CD8-positive, alpha-beta memory T cell (primary cell): Measurements from ENCODE around the gene ASTL. TPM values are rescaled to one million over a fixed set of nuclear protein-coding genes. Genes with fewer than 3 reads are reported as not detected.

Experiments used
- CTCF ChIA-PET: fragments of 350-600 bp; sonication (Branson Sonifier 250); formaldehyde crosslinking; loops from one replicate; lab custom pipeline; 2021; ENCODE audit warnings: antibody characterized with exemption; lab: Charles Lee
- POLR2A ChIA-PET: fragments of 350-600 bp; sonication (Branson Sonifier 250); formaldehyde crosslinking; loops from one replicate; lab custom pipeline; 2021; ENCODE audit warnings: antibody characterized with exemption; lab: Charles Lee
- DNase-seq, 5 donors: peaks; one replicate each; pipeline versions ENCODE4 v3.0.0 to v3.0.0-alpha.2; 2020 to 2022; ENCODE audit warnings: mixed read lengths in 1 of 5
- H3K27ac ChIP-seq: one replicate; pipeline ENCODE4 v1.7.0; 2013; ENCODE audit warnings: low read depth, mild to moderate bottlenecking, low read length, moderate library complexity
- H3K27me3 ChIP-seq: 2 replicates; pipeline ENCODE4 v1.7.0; 2013; ENCODE audit warnings: low read length, mild to moderate bottlenecking; ENCODE audit not compliant: insufficient read depth, poor library complexity, severe bottlenecking
- H3K36me3 ChIP-seq: 2 replicates; pipeline ENCODE4 v1.7.0; 2013; ENCODE audit warnings: mild to moderate bottlenecking, low read length, moderate library complexity; ENCODE audit not compliant: insufficient read depth
- H3K4me1 ChIP-seq: 2 replicates; pipeline ENCODE4 v1.7.0; 2013; ENCODE audit warnings: mild to moderate bottlenecking, low read length, moderate library complexity; ENCODE audit not compliant: insufficient read depth
- H3K4me3 ChIP-seq: 2 replicates; pipeline ENCODE4 v1.7.0; 2013; ENCODE audit warnings: mild to moderate bottlenecking, low read length
- H3K9me3 ChIP-seq: 2 replicates; pipeline ENCODE4 v1.7.0; 2013; ENCODE audit warnings: mild to moderate bottlenecking, low read length
- H3K27ac Mint-ChIP-seq, 8 donors: one replicate each; pipeline ENCODE4 v1.8.0; 2020 to 2021; ENCODE audit warnings: mixed read lengths in 8 of 8, mild to moderate bottlenecking in 6 of 8, inconsistent platforms in 3 of 8, moderate library complexity in 3 of 8
- H3K27me3 Mint-ChIP-seq, 2 donors: one replicate each; pipeline ENCODE4 v1.8.0; 2020 to 2021; ENCODE audit warnings: mixed read lengths in 2 of 2, mild to moderate bottlenecking in 1 of 2, moderate library complexity in 1 of 2
- H3K36me3 Mint-ChIP-seq, 3 donors: one replicate each; pipeline ENCODE4 v1.8.0; 2020 to 2021; ENCODE audit warnings: mixed read lengths in 3 of 3, inconsistent platforms in 1 of 3, mild to moderate bottlenecking in 1 of 3
- H3K4me1 Mint-ChIP-seq, 3 donors: one replicate each; pipeline ENCODE4 v1.8.0; 2020 to 2021; ENCODE audit warnings: mixed read lengths in 3 of 3, inconsistent platforms in 1 of 3, mild to moderate bottlenecking in 1 of 3
- H3K4me3 Mint-ChIP-seq, 7 donors: one replicate each; pipeline ENCODE4 v1.8.0; 2020 to 2021; ENCODE audit warnings: mixed read lengths in 7 of 7, mild to moderate bottlenecking in 6 of 7, moderate library complexity in 4 of 7, inconsistent platforms in 2 of 7
- H3K9me3 Mint-ChIP-seq, 5 donors: one replicate each; pipeline ENCODE4 v1.8.0; 2020 to 2022; ENCODE audit warnings: mixed read lengths in 5 of 5, mild to moderate bottlenecking in 3 of 5, moderate library complexity in 2 of 5, inconsistent platforms in 1 of 5
- polyA plus RNA-seq: library from polyadenylated mRNA; unstranded; fragments of 300-500 nt; fragmentation: Illumina TruSeq; gene quantifications from one replicate; pipeline ENCODE4 v1.2.3, GENCODE V29; 2021
- total RNA-seq, 2 experiments: library from RNA; stranded (reverse); gene quantifications; one replicate each; pipeline ENCODE4 v1.2.3, GENCODE V29; 2021

Gene ASTL
- total and polyA plus RNA-seq, 3 experiments from 2014 or later = 0.49 to 18.0 (median 16.2) TPM

DNA sequence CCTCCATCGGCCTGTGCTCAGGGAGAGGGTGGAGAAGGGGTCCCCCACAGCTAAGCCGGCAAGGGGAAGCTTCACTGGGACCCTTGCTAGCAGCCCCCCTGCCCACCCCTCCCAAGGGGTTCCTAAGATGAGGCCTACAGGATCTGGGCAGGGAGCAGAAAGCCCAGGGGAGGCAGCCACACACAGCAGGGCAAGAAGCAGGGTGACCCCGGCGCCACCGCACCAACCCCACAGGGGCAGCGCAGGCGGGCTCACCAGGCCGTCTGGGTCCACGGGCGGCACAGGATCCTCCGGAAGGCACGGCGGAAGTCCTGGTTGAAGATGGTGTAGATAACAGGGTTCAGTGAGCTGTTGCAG lies 23.8 kb downstream of the ASTL start:
- CTCF ChIA-PET = interaction anchor here (2.2 kb wide), 1 partner anchor 60 kb away, joined by 7 read pairs; no protein-coding TSS in a partner anchor
- H3K4me3 ChIP-seq = no peak overlapping the region
- H3K27me3 ChIP-seq = no peaks in the 10 kb centered on the region
- POLR2A ChIA-PET = no interaction called here
- no peaks in the 10 kb centered on the region for H3K9me3 ChIP-seq
- H3K4me1 ChIP-seq = peaks cover 7% of the 10 kb centered on the region
- H3K9me3 Mint-ChIP-seq = peaks cover 0 to 2% (median 0%) of the 10 kb centered on the region in 5 donors
- no peak overlapping the region for H3K27ac ChIP-seq
- no peaks in the 10 kb centered on the region for H3K36me3 ChIP-seq
- no peak overlapping the region for H3K27ac Mint-ChIP-seq
- peak overlapping the region in 4 of 7 donors; percentile 37 to 56 (median 49) for H3K4me3 Mint-ChIP-seq
- peaks cover 4 to 6% of the 10 kb centered on the region in 2 donors for H3K27me3 Mint-ChIP-seq
- no peak for DNase-seq
- no peaks in the 10 kb centered on the region for H3K36me3 Mint-ChIP-seq
- H3K4me1 Mint-ChIP-seq = peaks cover 9 to 16% (median 11%) of the 10 kb centered on the region in 3 donors

- Mint-ChIP-seq H3K4me1 (peaks cover 9 to 16% (median 11%) of the 10 kb centered on the region in 3 donors), H3K4me3 (peak overlapping the region in 1 of 7 donors; percentile 52), H3K27ac (no peak overlapping the region), H3K36me3 (no peaks in the 10 kb centered on the region), H3K9me3 (peaks cover 0 to 2% (median 0%) of the 10 kb centered on the region in 5 donors), H3K27me3 (peaks cover 2 to 4% of the 10 kb centered on the region in 2 donors)
- Histone ChIP-seq H3K4me3 (no peak overlapping the region), H3K4me1 (peaks cover 7% of the 10 kb centered on the region), H3K9me3 (no peaks in the 10 kb centered on the region), H3K27ac (no peak overlapping the region), H3K36me3 (no peaks in the 10 kb centered on the region), H3K27me3 (no peaks in the 10 kb centered on the region)
- DNase-seq = no peak
- ChIA-PET POLR2A (no interaction called here), CTCF (interaction anchor here (0.6 to 2.2 kb wide), 2 partner anchors 59 to 60 kb away, joined by 3 to 7 read pairs; no protein-coding TSS in a partner anchor)
Measured at GRCh38 chr2:96113951-96114350, 24.4 kb downstream of the ASTL start.

DNA sequence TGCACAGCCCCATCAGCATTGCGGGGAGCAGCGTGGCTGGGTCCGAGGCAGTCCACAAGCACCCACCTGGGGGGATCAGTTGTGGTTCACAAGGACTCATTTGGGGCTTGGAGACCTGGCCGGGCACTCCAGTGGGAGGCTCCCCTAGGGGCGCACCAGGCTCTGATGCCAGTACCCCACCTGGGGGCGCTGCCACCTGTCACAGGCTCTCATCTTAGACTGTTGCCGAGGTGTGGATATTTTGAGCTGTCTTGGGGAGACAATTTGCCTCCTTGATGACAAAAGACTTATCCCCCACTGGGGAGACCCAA lies 25.0 kb downstream of the ASTL start:
- H3K4me3 Mint-ChIP-seq = no peak overlapping the region
- DNase-seq = no peak
- peaks cover 9 to 16% (median 11%) of the 10 kb centered on the region in 3 donors for H3K4me1 Mint-ChIP-seq
- no peak overlapping the region for H3K27ac ChIP-seq
- no peaks in the 10 kb centered on the region for H3K36me3 ChIP-seq
- H3K27me3 ChIP-seq = no peaks in the 10 kb centered on the region
- H3K9me3 ChIP-seq = no peaks in the 10 kb centered on the region
- H3K27me3 Mint-ChIP-seq = peaks cover 0 to 2% of the 10 kb centered on the region in 2 donors
- CTCF ChIA-PET = interaction anchor here (0.6 to 2.2 kb wide), 5 partner anchors 10 to 121 kb away, joined by 3 to 8 read pairs (median 3); no protein-coding TSS in a partner anchor
- POLR2A ChIA-PET = no interaction called here
- no peak overlapping the region for H3K4me3 ChIP-seq
- H3K36me3 Mint-ChIP-seq = no peaks in the 10 kb centered on the region
- peaks cover 0 to 2% (median 0%) of the 10 kb centered on the region in 5 donors for H3K9me3 Mint-ChIP-seq
- peaks cover 7% of the 10 kb centered on the region for H3K4me1 ChIP-seq
- peak overlapping the region in 2 of 8 donors; percentile 36 to 61 for H3K27ac Mint-ChIP-seq

DNA sequence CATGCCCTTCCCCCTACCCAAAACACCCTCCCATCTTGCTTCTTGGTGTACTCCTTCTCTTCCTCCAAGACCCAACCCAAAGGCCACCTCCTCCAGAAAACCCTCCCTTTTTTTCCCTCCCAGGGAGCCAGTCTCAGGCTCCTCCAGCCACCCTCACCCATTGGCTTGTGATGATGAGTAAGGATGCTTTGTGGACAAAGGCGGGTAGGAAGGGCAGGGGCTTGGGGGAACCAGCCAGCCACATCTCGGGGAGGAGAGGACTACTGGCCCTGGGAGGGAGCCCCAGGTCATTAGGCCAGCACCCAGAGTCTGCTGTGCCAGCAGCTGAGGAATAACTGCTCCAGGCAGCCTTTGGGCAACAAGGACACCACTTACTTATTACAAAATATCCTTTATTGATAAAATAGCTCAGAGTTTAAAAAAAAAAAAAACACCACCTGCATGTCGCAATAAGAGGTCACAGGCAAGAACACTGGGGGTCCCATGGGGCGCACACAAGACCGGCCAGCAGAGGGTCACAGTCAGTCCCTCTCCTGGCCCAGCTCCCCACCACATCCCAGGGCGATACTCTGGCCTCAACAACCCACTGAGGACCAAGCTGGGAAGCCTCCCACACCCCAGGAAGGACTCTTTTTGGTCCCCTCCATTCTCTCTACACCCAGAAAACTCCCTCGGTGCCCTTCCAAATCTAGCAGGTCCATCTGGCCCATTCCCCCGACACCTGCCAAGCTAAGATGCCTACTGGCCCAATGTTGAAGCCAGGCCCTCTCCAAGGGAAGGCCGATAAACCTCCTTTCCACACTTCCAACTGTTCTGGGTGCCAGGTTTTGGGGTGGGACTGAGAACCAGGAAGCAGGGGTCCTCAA lies 25.6 kb downstream of the ASTL start:
- no peak for DNase-seq
- Histone ChIP-seq H3K4me3 (no peak overlapping the region), H3K27me3 (no peaks in the 10 kb centered on the region), H3K9me3 (no peaks in the 10 kb centered on the region), H3K36me3 (no peaks in the 10 kb centered on the region), H3K27ac (no peak overlapping the region), H3K4me1 (peaks cover 7% of the 10 kb centered on the region)
- Mint-ChIP-seq H3K27ac (no peak overlapping the region), H3K4me3 (no peak overlapping the region), H3K27me3 (peaks cover 0 to 2% of the 10 kb centered on the region in 2 donors), H3K4me1 (peaks cover 9 to 14% (median 10%) of the 10 kb centered on the region in 3 donors), H3K36me3 (no peaks in the 10 kb centered on the region), H3K9me3 (peaks cover 0 to 2% (median 0%) of the 10 kb centered on the region in 5 donors)
- CTCF ChIA-PET = interaction anchor here (1.0 to 1.9 kb wide), 3 partner anchors 10 to 120 kb away, joined by 3 to 8 read pairs (median 3); no protein-coding TSS in a partner anchor
- POLR2A ChIA-PET = no interaction called here

- Mint-ChIP-seq H3K27ac (peak overlapping the region in 2 of 8 donors; percentile 17 to 41), H3K27me3 (peaks cover 0 to 2% of the 10 kb centered on the region in 2 donors), H3K9me3 (peaks cover 0 to 2% (median 0%) of the 10 kb centered on the region in 5 donors), H3K36me3 (no peaks in the 10 kb centered on the region), H3K4me1 (peaks cover 5 to 8% (median 5%) of the 10 kb centered on the region in 3 donors), H3K4me3 (no peak overlapping the region)
- Histone ChIP-seq H3K4me3 (no peak overlapping the region), H3K9me3 (no peaks in the 10 kb centered on the region), H3K4me1 (no peaks in the 10 kb centered on the region), H3K27me3 (no peaks in the 10 kb centered on the region), H3K27ac (no peak overlapping the region), H3K36me3 (no peaks in the 10 kb centered on the region)
- DNase-seq = no peak
- ChIA-PET POLR2A (no interaction called here), CTCF (interaction anchor here (1.9 kb wide), 1 partner anchor 63 kb away, joined by 8 read pairs; no protein-coding TSS in a partner anchor)
Measured at GRCh38 chr2:96111823-96112500, 26.3 kb downstream of the ASTL start.

DNA sequence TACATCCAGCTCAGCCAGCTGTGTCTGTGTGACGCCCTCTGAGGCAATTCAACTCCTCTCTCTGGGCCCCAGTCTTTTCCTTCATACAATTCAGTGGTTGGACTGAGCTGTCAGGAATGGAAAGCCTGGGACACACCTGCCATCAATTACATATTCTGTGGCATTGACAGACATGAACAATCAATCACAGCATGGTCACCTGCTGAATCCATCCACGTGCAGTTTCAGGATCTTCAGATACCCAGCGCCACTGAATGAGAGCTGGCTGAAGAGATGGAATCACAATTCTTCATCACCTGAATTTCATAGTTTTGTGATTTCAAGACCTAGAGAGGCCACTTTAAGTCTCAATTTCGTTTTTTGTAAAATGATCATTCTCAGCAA lies 27.1 kb downstream of the ASTL start:
- H3K9me3 ChIP-seq = no peaks in the 10 kb centered on the region
- Mint-ChIP-seq H3K27ac (no peak overlapping the region), H3K4me3 (no peak overlapping the region), H3K36me3 (no peaks in the 10 kb centered on the region), H3K27me3 (peaks cover 0 to 2% of the 10 kb centered on the region in 2 donors), H3K9me3 (peaks cover 0 to 2% (median 2%) of the 10 kb centered on the region in 5 donors), H3K4me1 (peaks cover 5 to 8% (median 5%) of the 10 kb centered on the region in 3 donors)
- no peaks in the 10 kb centered on the region for H3K36me3 ChIP-seq
- CTCF ChIA-PET = interaction anchor here (1.9 kb wide), 1 partner anchor 64 kb away, joined by 8 read pairs; no protein-coding TSS in a partner anchor
- H3K4me3 ChIP-seq = no peak overlapping the region
- POLR2A ChIA-PET = no interaction called here
- no peaks in the 10 kb centered on the region for H3K4me1 ChIP-seq
- no peak for DNase-seq
- H3K27me3 ChIP-seq = no peaks in the 10 kb centered on the region
- no peak overlapping the region for H3K27ac ChIP-seq

GRCh38 chr2:96110621-96111256 lies 27.6 kb downstream of the ASTL start:
- no peak overlapping the region for H3K4me3 ChIP-seq
- POLR2A ChIA-PET = no interaction called here
- H3K27ac Mint-ChIP-seq = no peak overlapping the region
- peaks cover 0 to 5% (median 2%) of the 10 kb centered on the region in 5 donors for H3K9me3 Mint-ChIP-seq
- no peaks in the 10 kb centered on the region for H3K4me1 ChIP-seq
- H3K36me3 ChIP-seq = no peaks in the 10 kb centered on the region
- peaks cover 4 to 6% (median 5%) of the 10 kb centered on the region in 3 donors for H3K4me1 Mint-ChIP-seq
- CTCF ChIA-PET = interaction anchor here (1.9 kb wide), 1 partner anchor 64 kb away, joined by 5 read pairs; no protein-coding TSS in a partner anchor
- no peak overlapping the region for H3K27ac ChIP-seq
- H3K9me3 ChIP-seq = no peaks in the 10 kb centered on the region
- peaks cover 0 to 2% of the 10 kb centered on the region in 2 donors for H3K27me3 Mint-ChIP-seq
- no peaks in the 10 kb centered on the region for H3K27me3 ChIP-seq
- H3K4me3 Mint-ChIP-seq = no peak overlapping the region
- H3K36me3 Mint-ChIP-seq = peaks cover 0 to 1% (median 0%) of the 10 kb centered on the region in 3 donors
- DNase-seq = no peak
